Measurements from ENCODE around the gene RBM17.
A peak's percentile ranks its signal among the peaks of the same experiment; 100 is the strongest.
"Not testable (repeated sequence)": the region's sequence is repeated elsewhere in the genome, so short reads cannot be mapped to it uniquely, and the experiment has no call there.

RBM17 gene

DNA sequence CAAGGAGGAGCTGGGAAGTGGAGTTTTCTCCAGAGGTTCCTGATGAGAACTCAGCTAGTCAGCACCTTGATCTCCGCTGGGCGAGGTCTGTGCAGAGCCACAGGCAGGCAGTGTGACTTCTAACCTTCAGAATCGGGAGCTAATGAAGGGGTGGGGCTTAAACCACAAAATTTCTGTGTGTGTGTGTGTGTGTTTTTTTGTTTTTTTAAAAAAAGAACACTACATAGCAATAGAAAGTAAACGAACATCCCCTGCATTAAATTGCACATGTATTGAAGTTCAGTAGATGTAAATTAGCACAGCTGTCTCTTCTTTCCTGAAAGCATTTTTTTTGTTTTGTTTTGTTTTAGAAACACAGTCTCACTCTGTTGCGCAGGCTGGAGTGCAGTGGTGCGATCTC, 46.2 kb downstream of the RBM17 start:
- no peak for DNase-seq

DNA sequence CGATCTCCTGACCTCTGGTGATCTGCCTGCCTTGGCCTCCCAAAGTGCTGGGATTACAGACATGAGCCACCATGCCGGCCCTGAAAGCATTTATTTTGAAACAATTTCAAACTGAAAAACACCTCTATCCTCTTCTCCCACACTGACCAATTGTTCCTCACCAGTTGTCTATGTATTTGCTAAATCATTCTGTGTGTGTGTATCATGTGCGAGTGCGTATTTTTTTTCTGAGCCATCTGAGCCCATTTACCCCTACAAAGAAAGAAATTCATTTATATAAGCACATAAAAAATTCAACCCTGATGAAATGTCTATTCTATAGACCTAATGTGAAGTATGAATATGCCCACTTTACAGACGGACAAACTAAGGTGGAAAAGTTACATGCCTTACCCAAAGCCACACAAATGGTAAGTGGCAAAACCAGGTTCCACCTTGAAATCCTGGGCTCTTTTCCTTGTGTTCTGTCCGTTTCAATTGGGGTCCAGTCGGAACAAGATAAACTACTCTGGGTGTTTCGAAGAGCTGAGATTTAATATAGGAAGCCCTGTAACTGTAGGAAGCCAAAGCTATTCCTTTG, 46.8 kb downstream of the RBM17 start:
- no peak for DNase-seq

DNA sequence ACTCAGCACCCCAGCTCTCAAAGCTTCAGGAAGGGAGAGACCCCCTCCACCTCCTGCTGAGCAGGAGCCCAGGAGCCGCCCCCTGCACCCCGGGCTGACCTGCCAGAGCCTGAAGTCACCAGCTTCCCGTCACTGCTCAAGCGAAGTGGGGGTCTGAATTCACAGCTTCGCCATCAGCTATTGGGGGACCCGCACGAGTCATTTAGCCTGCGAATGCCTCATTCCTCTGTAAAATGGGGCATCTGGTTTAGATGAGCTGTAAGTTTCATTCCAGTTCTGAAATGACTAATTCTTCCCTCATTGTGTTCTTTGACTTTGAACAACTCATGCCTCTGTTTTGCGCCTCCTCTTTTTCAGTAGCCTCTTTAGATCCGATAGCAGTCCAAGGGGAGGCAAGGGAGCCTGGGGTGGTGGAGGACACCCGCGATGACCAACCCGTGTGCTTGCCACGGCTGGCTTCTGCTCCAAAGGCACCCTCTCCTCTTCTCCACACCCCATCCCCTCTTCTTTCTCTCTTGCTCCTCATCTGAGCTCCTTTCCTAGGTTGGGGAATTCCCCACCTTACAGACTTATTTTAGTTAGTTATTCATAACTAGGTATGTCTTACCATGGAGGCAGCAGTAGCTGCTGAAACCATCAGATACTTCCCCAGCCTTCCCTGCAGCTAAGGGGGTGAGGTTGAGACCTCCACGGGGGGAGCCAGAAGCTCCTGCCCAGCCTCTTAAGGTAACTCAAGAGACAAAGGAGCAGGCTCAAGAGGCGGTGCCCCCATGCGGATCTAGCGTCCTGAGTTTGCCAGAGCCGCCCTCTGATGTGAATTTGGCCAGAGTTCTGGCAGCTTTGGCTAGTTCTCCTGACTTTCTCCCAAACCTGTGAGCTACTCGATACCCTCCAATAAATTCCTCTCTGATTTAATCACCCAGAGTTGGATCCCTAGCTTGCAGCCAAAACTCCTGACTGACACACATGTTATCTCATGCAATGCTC, 47.7 kb downstream of the RBM17 start:
- no peak for DNase-seq

DNA sequence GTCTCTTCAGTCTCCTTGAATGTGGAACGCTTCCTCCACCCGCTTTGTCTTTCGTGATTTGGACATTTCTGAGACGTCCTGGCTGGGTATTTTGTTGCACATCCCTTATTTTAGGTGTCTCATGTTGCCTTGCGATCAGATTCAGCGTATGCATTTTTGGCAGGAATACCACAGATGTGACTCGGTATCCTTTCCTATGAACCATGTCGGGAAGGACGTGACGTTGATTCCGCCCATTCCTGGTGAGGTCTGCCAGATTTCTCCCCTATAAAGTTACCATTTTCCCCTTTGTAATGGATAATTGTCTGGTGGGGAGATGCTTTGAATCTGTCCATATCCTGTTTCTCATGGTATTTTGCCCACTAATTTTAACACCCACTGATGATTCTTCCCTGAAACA, 49.6 kb downstream of the RBM17 start:
- DNase-seq: no peak

DNA sequence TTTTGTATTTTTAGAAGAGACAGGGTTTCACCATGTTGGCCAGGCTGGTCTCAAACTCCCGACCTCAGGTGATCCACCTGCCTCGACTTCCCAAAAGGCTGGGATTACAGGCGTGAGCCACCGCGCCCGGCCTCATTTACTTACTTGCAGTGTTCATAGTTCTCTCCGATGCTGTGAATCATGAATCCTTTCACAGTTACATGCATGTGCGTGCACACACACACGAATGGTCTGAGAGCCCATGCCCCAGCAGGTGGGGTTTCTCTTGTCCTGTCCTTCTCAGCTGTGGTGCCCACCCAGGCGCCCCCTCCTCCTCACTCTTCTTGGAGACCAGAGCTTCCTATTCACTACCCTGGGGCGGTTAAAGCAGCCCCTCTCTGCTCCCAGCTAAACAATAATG, 50.6 kb downstream of the RBM17 start:
- no peak for DNase-seq

DNA sequence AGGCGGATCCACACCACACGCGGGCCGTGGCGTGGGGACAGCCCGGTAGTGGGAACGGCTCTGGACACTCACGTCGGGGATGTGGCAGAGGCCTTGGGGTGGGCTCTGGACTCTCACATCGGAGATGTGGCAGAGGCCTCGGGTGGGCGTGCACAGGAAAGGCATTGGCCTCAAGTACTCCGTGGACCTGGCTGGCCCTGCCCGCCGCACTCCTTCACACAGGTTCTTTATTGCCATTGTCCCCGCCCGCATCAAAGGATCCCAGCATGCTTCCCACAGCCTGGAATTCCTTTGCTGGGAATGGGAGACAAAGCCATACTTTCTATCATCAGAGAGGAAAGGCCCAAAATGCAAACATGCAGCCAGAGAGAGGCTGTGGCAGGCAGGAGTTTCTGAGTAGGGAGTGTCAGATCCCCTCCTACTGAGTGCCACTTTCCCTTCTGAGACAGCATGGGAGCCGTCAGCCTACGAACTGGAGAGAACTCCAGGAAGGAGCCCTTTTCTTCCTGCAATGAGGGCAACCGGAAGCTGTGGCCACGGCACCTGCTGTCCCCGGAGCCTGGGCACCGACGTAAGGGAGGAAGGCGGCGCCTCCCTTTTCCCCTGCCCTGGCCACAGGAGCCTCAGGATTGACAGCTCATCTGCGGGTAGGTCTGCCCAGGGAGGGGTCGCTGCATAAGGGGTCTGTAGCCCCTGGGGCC, 51.5 kb downstream of the RBM17 start:
- DNase-seq: no peak

DNA sequence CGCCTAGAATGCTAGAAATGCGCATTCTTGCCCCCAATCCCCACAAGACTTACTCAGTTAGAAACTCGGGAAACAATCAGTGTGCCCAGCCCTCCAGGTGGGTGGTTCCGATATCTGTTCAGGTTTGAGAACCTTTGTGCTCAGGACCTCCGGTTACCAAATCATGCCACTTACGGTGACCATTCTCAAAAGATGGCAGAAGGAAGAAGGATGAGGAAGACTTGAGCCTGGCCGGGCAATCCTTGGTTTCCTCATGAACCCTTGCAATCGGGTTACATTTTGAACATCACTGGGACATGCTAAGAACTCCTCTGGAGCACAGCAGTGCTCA, 52.1 kb downstream of the RBM17 start:
- no peak for DNase-seq

DNA sequence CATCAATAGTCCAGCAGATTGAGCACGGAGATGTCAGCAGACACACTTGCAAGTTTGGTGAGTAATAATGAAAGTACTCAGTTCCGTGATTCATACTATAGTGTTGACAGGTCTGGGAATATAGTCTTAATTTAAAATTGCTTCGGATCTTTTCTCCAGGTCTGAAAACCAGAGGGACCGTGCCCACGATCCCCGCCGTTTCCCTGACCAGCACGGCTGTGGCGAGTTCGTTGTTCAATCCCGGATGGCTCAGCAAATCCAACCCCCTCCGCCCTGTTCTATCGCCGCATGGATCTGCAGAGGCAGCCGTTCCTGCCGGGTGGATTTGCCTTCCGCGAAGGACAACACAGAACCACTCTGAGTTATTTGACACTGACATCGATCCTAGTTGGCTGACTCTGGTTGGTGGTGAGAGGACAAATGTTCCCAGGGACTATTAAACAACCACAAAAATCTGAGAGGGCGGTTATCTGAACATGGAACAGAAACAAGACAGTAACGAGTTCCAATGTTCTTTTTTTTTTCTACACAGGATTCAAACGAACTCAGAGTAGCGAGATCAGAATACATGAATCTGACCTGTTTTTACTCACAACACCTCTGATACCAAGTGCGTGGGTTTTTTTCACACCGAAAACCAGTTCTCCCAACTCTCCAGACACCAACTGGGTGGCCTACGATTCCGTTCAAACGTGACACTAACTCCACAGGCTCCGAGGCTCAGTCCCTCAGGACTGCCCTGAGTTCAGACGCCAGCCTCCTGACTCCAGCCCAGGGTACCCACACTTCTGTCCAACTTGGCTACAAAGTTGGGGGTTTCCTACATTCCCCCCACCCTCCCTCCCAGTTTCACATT, 52.7 kb downstream of the RBM17 start:
- peak in 2 of 56 donors; percentile 21 to 27 for DNase-seq

DNA sequence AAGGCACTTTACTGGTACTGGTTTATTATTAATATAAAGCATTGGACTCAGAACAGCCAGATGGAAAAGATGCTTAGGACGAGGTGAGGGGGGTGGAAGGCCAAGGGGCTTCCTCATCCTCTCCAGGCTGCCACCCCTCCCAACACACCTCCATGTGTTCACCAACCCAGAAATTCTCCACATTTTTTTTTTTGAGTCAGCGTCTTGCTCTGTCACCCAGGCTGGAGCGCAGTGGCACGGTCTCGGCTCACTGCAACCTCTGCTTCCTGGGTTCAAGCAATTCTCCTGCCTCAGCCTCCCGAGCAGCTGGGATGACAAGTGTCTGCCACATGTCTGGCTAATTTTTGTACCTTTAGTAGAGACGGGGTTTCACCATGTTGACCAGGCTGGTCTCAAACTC, 53.4 kb downstream of the RBM17 start:
- DNase-seq: not testable (repeated sequence)

DNA sequence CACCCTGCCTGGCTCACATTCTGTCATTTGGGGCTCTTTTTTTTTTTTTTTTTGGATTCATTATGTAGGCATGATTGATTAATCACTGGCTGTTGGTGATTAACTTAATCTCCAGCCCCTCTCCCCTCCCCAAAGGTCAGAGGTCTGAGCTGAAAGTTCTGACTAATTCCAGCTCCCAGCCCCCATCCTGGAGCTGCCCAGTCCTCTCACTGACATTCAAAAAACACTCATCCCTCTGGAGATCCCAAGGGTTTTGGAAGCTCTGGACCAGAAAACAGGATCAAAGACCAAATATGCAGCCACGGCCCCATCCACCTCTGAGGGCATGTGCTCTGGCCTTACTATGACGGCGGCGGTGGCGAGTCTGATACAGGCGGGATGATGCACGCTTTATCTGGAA, 53.8 kb downstream of the RBM17 start:
- no peak for DNase-seq

DNA sequence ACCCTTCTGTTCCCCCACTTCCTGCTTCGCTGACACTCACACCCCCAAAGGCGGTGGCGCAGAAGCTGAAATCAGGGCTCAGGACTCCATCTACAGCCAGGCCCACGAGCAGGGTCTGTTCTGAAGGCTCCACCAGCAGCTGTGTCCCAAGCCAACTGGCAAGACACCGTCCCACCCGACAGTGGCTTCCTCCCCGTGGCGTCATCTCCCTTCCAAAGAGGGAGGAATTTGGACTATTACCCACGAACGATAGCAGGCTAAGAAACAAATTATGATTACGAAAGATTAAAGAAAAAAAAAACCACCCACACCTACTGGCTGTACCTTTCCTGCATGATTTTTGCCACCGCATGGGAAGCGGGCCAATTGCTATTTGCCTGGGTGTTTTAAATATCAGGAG, 54.3 kb downstream of the RBM17 start:
- DNase-seq: peak in 1 of 56 donors; percentile 19

DNA sequence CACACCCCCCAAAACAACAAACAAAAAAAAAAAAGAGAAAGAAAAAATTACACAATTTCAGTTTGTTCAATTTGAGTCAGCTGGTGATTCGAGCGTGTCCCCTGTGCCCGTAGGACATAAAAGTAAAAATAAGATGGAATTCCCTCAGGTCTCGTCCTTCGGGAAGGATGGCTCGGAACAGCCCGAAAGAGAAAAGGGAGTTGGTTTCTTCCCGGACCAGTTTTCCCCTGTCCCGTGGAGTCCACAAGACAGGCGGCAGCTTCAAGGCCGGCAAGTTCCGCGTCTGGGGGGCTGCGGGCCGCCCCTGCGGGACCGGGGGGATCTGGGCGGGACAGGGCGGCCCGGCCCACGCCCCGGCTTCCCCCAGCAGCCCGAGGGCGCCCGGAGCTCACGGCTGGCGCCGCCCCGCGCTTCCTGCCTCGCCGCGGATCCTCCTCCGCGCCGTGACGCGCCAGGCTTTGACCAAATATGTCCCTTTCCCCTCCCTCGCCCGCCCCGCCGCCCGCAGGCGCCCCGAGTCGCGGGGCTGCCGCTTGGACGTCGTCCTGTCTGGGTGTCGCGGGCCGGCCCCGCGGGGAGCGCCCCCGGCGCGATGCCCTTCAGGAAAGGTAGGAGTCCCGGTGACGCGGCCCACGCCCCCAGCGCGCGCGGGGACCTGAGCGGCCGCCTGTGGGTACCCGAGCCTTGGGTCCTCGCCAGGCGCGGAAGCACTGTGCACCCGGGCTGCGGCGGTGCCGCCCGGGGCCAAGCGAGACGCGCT, 55.8 kb downstream of the RBM17 start:
- peak in 53 of 56 donors; percentile 34 to 87 (median 68) for DNase-seq

DNA sequence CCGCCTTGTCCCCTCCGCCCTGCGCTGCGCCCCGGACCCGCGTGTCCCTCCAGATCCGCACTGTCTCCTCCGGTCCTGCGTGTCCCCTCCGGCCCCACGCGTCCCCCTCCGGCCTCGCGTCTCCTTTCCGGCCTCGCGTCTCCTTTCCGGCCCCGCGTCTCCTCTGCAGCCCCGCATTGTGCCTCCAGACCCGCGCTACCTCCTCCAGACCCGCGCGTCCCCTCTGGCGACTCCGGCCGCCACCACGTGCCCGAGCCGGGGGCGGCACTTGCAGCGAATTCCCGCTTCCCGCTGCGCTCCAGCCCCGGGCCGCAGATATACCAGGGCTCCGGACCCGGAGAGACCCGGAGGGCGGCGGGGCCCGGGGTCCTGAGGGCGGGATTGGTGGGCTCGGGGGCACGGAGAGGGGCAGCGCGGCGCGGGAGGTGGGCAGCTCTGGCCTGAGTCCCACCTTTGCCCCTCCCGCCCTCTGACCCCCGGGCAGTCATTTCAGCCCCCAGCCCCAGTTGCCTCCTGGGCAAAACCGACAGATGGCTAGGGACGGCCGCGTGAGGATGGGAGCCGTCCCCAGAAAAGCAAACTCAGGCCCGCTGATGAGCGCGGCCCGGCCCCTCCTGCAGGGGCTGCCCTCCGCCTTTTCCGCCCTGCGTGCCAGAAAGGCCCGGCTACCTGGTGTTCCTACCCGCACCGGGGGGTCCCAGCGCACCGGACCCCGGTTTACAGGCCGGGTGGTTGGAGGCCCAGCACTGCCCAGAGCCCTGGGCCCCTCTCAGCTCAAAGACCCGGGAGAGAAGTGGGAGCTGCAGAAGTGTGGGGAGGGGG, 56.5 kb downstream of the RBM17 start:
- peak in 3 of 56 donors; percentile 42 to 62 (median 50) for DNase-seq

DNA sequence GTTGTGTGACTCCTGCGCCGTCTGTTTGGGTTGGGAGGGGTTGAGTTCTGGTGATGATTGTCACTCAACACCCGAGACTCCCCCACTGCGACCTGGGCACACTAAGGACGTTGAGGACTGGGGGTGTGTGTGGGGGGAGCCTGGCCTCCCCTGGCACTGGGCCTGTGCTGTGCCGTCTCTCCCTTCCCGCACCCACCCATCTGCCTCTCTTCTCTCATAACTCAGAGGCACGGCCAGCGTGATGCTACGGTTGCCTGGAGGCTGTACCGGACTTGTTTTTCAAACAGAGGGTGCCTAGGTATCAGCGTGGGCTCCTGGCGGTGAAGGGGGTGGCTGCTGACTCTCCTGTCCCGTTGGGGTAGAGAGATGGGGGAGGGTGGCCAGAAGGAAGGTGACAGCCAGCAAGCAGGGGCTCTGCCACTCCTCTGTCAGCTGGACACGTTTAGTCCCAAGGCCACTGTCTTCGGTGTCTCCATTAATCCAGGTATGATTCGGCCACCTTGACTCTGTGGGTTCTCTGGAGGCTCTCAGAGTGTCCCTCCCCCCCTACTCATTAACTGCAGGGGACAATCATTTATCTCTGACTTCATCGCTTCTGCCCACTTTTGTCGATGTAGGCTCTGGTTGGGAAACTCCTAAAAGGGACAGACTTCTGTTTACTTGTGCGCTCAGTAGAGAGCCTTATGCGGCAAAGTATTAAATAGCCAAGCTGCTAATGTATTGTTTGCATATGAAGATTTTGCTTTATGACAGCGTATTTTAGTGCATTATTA, 57.4 kb downstream of the RBM17 start:
- DNase-seq: peak in 5 of 56 donors; percentile 13 to 57 (median 34)

DNA sequence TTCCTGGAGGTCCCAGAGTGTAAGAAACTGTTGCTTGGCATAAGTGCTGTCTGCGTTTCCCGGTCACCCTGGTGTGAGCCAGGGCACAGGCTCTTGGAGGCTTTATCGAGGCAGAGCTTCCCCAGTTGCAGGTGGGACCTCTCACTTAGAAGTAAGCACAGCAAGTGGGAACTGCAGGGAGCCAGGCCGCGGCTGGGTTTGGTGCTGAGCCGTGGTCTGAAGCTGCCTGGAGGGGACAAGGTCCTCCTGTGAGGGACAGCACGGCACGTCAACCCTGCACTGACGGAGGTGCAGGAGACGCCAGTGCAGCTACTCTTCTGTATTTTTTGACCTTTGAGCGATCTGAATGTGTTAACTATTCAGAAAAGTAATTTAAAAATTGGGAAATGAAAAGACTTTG, 58.1 kb downstream of the RBM17 start:
- no peak for DNase-seq

DNA sequence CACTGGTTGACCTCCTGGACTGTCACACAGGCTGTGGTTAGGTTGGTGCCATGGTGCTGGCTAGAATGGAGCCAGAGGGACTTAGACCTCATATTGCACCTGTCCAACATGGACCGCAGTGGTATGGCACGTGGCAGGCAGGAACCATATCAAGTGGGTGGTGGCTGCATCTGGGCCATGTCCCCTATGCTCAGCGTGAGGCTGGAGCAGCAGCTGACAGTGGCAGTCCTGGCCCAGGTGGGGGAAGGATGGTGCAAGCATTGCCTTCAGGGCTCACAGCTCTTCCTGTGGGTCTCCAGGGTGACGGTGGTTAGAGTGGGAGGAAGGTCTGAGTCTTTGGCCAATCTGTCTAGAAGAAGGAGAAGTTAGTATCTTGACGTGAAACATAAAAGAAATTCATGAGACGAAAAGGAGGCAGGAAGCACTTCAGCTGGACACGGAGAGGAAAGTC, 59.4 kb downstream of the RBM17 start:
- no peak for DNase-seq

DNA sequence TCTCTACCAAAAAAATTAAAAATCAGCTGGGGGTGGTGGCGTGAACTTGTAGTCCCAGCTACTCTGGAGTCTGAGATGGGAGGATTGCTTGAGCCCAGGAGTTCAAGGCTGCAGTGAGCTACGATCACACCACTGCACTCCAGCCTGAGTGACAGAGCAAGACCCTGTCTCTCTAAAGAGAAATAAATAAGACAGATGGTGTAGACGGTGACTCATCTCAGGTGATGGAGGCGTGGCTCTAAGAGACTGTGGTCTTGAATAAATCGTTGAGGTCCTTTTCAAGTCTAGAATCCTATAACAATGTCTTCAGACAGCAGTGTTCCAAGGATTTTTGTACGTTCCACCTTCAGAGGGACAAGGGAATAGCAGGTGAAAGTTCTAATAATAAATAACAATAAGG, 60.1 kb downstream of the RBM17 start:
- DNase-seq: no peak

DNA sequence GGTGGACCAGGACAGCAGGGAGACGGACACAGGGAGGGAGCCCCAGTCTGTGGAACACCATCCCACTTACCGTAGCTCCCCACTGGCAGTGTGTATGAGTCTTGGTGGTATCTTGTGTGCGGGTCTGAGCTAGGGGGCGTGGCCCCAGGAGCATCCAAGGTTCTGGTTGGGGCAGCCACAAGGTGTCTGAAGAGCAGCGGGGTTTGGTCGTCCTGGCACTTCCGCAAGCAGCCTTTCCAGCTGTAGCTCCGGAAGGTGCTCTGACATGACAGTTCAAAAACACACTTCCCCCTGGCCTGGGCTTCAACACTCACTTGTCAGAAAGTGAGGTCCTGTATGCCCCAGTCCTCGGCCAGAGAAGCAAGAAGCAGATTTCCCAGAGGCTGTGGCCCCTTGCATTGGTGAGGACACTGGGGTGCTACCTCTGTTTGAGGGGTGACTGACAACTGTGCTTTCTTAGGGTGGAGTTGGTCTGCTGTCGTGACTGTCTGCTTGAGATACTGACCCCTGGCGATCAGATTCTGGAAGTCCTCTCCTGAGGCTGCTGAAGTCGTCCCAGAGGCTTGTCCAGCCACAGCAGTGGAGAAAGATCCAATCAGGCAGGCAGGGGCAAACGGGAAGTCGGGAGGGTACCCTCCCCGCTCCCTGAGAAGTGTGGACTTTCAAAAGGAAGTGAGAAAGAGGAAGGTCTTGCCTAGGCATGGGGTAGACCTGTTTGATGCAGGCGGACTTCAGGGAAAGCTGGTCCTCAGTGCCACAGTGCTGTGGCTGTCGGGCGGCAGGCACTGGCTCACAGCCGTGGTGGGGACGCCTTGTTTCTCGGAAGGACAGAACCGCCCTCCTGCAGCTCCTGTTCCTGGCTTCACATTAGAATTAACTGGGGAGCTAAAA, 62.5 kb downstream of the RBM17 start:
- DNase-seq: peak in 51 of 56 donors; percentile 19 to 78 (median 55)
